H1 (cell line): ENCODE data around the gene PRKAG3. TPM values are rescaled to one million over a fixed set of nuclear protein-coding genes. Genes with fewer than 3 reads are reported as not detected.
A peak's percentile ranks its signal among the peaks of the same experiment; 100 is the strongest.

Experiments
- CTCF ChIA-PET: fragments of 300-600 bp; sonication (Branson Sonifier 250); formaldehyde crosslinking; loops from one replicate; lab custom pipeline; 2021; ENCODE audit not compliant: partially characterized antibody; lab: Charles Lee
- POLR2A ChIA-PET: fragments of 300-600 bp; sonication (Branson Sonifier 250); formaldehyde crosslinking; loops from one replicate; lab custom pipeline; 2021; ENCODE audit warnings: inconsistent platforms; ENCODE audit not compliant: partially characterized antibody; lab: Charles Lee
- DNase-seq, 2 experiments: peaks; one replicate each; pipeline versions ENCODE4 v3.0.0 to v3.0.0-alpha.2; 2010 to 2022; ENCODE audit warnings: low spot score in 2 of 2, low read depth in 1 of 2, mixed read lengths in 1 of 2
- FAIRE-seq: peaks from 2 replicates; lab custom pipeline; 2011; peaks lifted over from hg19 to GRCh38; lab: Jason Lieb, UNC
- H2AFZ ChIP-seq: 2 replicates; pipeline ENCODE4 v1.8.1; 2012; ENCODE audit warnings: low read length, inconsistent platforms
- H2AK5ac ChIP-seq: 2 replicates; pipeline ENCODE4 v1.6.1; 2013; ENCODE audit warnings: low read depth, low read length
- H2BK120ac ChIP-seq: replicated peaks from 2 replicates; pipeline ENCODE3; 2013; ENCODE audit warnings: low read depth, low read length, inconsistent platforms
- H2BK12ac ChIP-seq: 2 replicates; pipeline ENCODE4 v1.6.1; 2013; ENCODE audit warnings: low read depth, low read length
- H2BK15ac ChIP-seq: 2 replicates; pipeline ENCODE4 v1.6.1; 2013; ENCODE audit warnings: low read length
- H2BK20ac ChIP-seq: 2 replicates; pipeline ENCODE4 v1.6.1; 2013; ENCODE audit warnings: low read length
- H2BK5ac ChIP-seq: 2 replicates; pipeline ENCODE4 v1.6.1; 2013; ENCODE audit warnings: low read depth, low read length
- H3K14ac ChIP-seq: 2 replicates; pipeline ENCODE4 v1.6.1; 2013; ENCODE audit warnings: inconsistent platforms; ENCODE audit not compliant: insufficient read length
- H3K18ac ChIP-seq: 2 replicates; pipeline ENCODE4 v1.6.1; 2013; ENCODE audit warnings: low read length; ENCODE audit errors: extremely low read depth
- H3K23ac ChIP-seq: 2 replicates; pipeline ENCODE4 v1.6.1; 2013; ENCODE audit warnings: inconsistent platforms; ENCODE audit not compliant: insufficient read length
- H3K23me2 ChIP-seq: 2 replicates; pipeline ENCODE4 v1.6.1; 2013; ENCODE audit warnings: low read depth, low read length
- H3K27ac ChIP-seq: 2 replicates; pipeline ENCODE4 v1.6.1; 2011; ENCODE audit warnings: low read depth, low read length, inconsistent platforms
- H3K27me3 ChIP-seq, 4 experiments: replicated peaks in 1 of 4; 1 replicate in 1 of 4; 2 replicates in 3 of 4; pipeline versions ENCODE4 v1.6.1 to v1.8.1; 2011 to 2013; ENCODE audit warnings: low read length in 3 of 4, mild to moderate bottlenecking in 3 of 4, inconsistent platforms in 2 of 4, mixed read lengths in 2 of 4, moderate library complexity in 1 of 4; ENCODE audit not compliant: control insufficient read depth in 3 of 4, insufficient read depth in 3 of 4; ENCODE audit errors: extremely low read depth in 1 of 4
- H3K36me3 ChIP-seq, 4 experiments: 2 replicates each; pipeline versions ENCODE4 v1.6.1 to v1.8.1; 2011 to 2013; ENCODE audit warnings: mild to moderate bottlenecking in 4 of 4, low read length in 3 of 4, moderate library complexity in 2 of 4, control low read depth in 1 of 4, inconsistent platforms in 1 of 4; ENCODE audit not compliant: insufficient read depth in 4 of 4, control insufficient read depth in 2 of 4
- H3K4ac ChIP-seq: replicated peaks from 2 replicates; pipeline ENCODE3; 2013; ENCODE audit warnings: low read length, low read depth, mixed read lengths, inconsistent platforms; ENCODE audit not compliant: insufficient read length
- H3K4me1 ChIP-seq, 4 experiments: replicated peaks in 1 of 4; 1 replicate in 1 of 4; 2 replicates in 3 of 4; pipeline versions ENCODE4 v1.6.1 to v1.8.1; 2011 to 2013; ENCODE audit warnings: low read length in 3 of 4, inconsistent platforms in 2 of 4, mixed read lengths in 1 of 4; ENCODE audit not compliant: insufficient read depth in 4 of 4, control insufficient read depth in 3 of 4
- H3K4me2 ChIP-seq, 2 experiments: 2 replicates each; pipeline versions ENCODE4 v1.6.1 to v1.8.1; 2011 to 2013; ENCODE audit warnings: low read depth in 2 of 2, low read length in 2 of 2, control low read depth in 1 of 2, inconsistent platforms in 1 of 2, mild to moderate bottlenecking in 1 of 2; ENCODE audit not compliant: insufficient read depth in 1 of 2
- H3K4me3 ChIP-seq, 4 experiments: fragments of 200-600, 300-600 bp in 1 of 4; sonication (generic), shearing (Covaris generic), sonication (Bioruptor Twin) in 1 of 4; 2 replicates each; pipeline versions ENCODE4 v1.5.1 to v1.8.1; 2011 to 2016; ENCODE audit warnings: low read length in 4 of 4, low read depth in 3 of 4, control low read depth in 2 of 4, inconsistent platforms in 2 of 4, mild to moderate bottlenecking in 2 of 4, mixed read lengths in 1 of 4, moderate library complexity in 1 of 4; ENCODE audit not compliant: insufficient read depth in 2 of 4; ENCODE audit errors: extremely low read depth in 1 of 4
- H3K56ac ChIP-seq: replicated peaks from 2 replicates; pipeline ENCODE3; 2013; ENCODE audit warnings: low read depth, mild to moderate bottlenecking, mixed read lengths, low read length, inconsistent platforms; ENCODE audit not compliant: insufficient read length
- H3K79me1 ChIP-seq: 2 replicates; pipeline ENCODE4 v1.6.1; 2013; ENCODE audit warnings: low read depth, low read length, control low read depth
- H3K79me2 ChIP-seq, 2 experiments: 2 replicates each; pipeline versions ENCODE4 v1.6.1 to v1.8.1; 2012 to 2013; ENCODE audit warnings: low read length in 2 of 2, mild to moderate bottlenecking in 2 of 2, inconsistent platforms in 1 of 2; ENCODE audit not compliant: insufficient read depth in 2 of 2, control insufficient read depth in 1 of 2
- H3K9ac ChIP-seq, 4 experiments: replicated peaks in 1 of 4; 1 replicate in 1 of 4; 2 replicates in 3 of 4; pipeline versions ENCODE4 v1.6.1 to v1.8.1; 2011 to 2013; ENCODE audit warnings: low read depth in 3 of 4, low read length in 3 of 4, control low read depth in 2 of 4, mild to moderate bottlenecking in 2 of 4, moderate library complexity in 2 of 4, inconsistent platforms in 1 of 4; ENCODE audit errors: extremely low read depth in 1 of 4
- H3K9me3 ChIP-seq, 2 experiments: 2 replicates each; pipeline versions ENCODE4 v1.6.1 to v1.8.1; 2012 to 2013; ENCODE audit warnings: mild to moderate bottlenecking in 2 of 2, moderate library complexity in 2 of 2, control low read depth in 1 of 2, inconsistent platforms in 1 of 2, low read depth in 1 of 2, low read length in 1 of 2, mixed read lengths in 1 of 2; ENCODE audit not compliant: insufficient read depth in 2 of 2
- H4K20me1 ChIP-seq, 2 experiments: replicated peaks in 1 of 2; 2 replicates each; pipeline versions ENCODE3 to v1.8.1; 2011 to 2013; ENCODE audit warnings: inconsistent platforms in 2 of 2, low read length in 2 of 2, mild to moderate bottlenecking in 1 of 2; ENCODE audit not compliant: insufficient read depth in 2 of 2, control insufficient read depth in 1 of 2
- H4K5ac ChIP-seq: 2 replicates; pipeline ENCODE4 v1.6.1; 2013; ENCODE audit warnings: low read length, low read depth, mixed read lengths, inconsistent platforms; ENCODE audit not compliant: insufficient read length
- H4K8ac ChIP-seq: 2 replicates; pipeline ENCODE4 v1.8.0; 2013; ENCODE audit warnings: mild to moderate bottlenecking, moderate library complexity, low read length, inconsistent platforms; ENCODE audit not compliant: insufficient read depth; ENCODE audit errors: extremely low read depth
- H4K91ac ChIP-seq: replicated peaks from 2 replicates; pipeline ENCODE3; 2013; ENCODE audit warnings: low read length, mixed read lengths, inconsistent platforms; ENCODE audit not compliant: insufficient read length
- BRCA1 ChIP-seq: IDR thresholded peaks from 2 replicates; pipeline ENCODE4 v1.6.1; 2012; ENCODE audit warnings: low read depth, low read length, improper control_type of control experiment
- EZH2 ChIP-seq: fragments of 200-600 bp; sonication (generic); IDR thresholded peaks from 2 replicates; pipeline ENCODE4 v1.7.1; 2012; ENCODE audit warnings: low read depth, mild to moderate bottlenecking, moderate library complexity, low read length, inconsistent platforms; ENCODE audit not compliant: severe bottlenecking
- WGBS, 2 experiments: shearing (Covaris generic) in 1 of 2; methylation state at CpG; one replicate each; pipeline versions ENCODE4 v1.1.6 to v1.1.7; 2013 to 2015; ENCODE audit warnings: low lambda C conversion rate in 2 of 2, mixed read lengths in 2 of 2, inconsistent platforms in 1 of 2, low coverage in 1 of 2, missing lambda C conversion rate in 1 of 2; ENCODE audit not compliant: insufficient replicate concordance in 2 of 2, insufficient coverage in 1 of 2, insufficient read length in 1 of 2; ENCODE audit errors: extremely low coverage in 1 of 2, missing lambda C conversion rate in 1 of 2; 5-methylcytosine and 5-hydroxymethylcytosine counted together
- polyA plus RNA-seq, 7 experiments: library from polyadenylated mRNA; depleted of rRNA in 3 of 7; stranded (reverse) in 5 of 7; unstranded in 2 of 7; fragments of >200 nt in 5 of 7; fragments of 200-250 nt in 2 of 7; gene quantifications; 1 replicate in 5 of 7; 2 replicates in 1 of 7; 4 replicates in 1 of 7; pipeline versions ENCODE4 v1.2.1 to v1.2.3, GENCODE V29; 2011 to 2013; ENCODE audit warnings: missing spikeins in 2 of 7, mixed read lengths in 2 of 7
- total RNA-seq: library from RNA; stranded (reverse); fragmentation: NEBNext Ultra II Directional; extraction: Animal tissue kit (Norgen Biotek cat#: 25700); gene quantifications from 2 replicates; pipeline ENCODE4 v1.2.1, GENCODE V29; 2021

Gene PRKAG3
- total and polyA plus RNA-seq, 2 of the 8 experiments (the other 6 are each of a cell fraction or from before 2014, with no cell fraction given) = not detected

DNA sequence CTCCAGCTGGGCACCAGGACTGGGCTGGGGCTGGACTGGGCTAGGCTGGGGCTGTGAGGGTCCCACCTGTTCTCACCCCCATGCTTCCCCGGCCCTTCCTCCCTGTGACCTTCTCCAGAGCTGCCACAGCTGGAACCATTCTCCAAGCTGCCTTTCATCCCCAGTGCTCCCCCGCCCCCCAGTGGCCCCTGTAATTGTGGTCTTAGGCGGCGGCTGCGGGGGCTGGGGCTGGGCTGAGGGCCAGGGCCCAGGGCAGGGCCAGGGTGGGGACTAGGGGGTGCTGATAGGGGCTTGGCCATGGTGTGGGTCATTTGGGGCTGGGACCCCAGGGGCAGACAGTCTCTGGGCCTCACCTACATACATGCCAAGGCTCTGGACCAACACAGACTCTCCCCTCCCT, 46.3 kb upstream of the PRKAG3 start:
- Histone ChIP-seq H3K4me3 (no peak overlapping the region), H3K27ac (no peak overlapping the region), H2AFZ (no peak overlapping the region), H3K27me3 (peaks cover 97 to 100% (median 99%) of the 10 kb centered on the region in 4 experiments), H3K23ac (no peak overlapping the region), H2BK15ac (no peak overlapping the region), H3K56ac (no peak overlapping the region), H3K4me2 (no peak overlapping the region; a peak in 1 of 4 replicates), H3K23me2 (peaks cover 3% of the 10 kb centered on the region; the same call in 1 of the 2 replicates), H4K20me1 (peaks cover 7 to 37% of the 10 kb centered on the region in 2 experiments), H3K4ac (no peak overlapping the region), H2BK5ac (no peak overlapping the region), H3K18ac (no peak overlapping the region), H2BK12ac (no peak overlapping the region), H4K5ac (no peak overlapping the region), H2BK20ac (no peak overlapping the region), H3K79me1 (no peaks in the 10 kb centered on the region; the same call in 1 of the 2 replicates), H4K91ac (no peak overlapping the region), H3K36me3 (peaks cover 0 to 7% (median 0%) of the 10 kb centered on the region in 4 experiments; a peak in 1 of 8 replicates), H2BK120ac (no peak overlapping the region), H4K8ac (no peak overlapping the region), H3K9me3 (no peaks in the 10 kb centered on the region; a peak in 1 of 4 replicates), H3K9ac (no peak overlapping the region), H3K14ac (no peak overlapping the region), H3K79me2 (no peaks in the 10 kb centered on the region), H2AK5ac (0 out of 2 replicates have a peak overlapping the region, but pooled peaks have one; percentile 72), H3K4me1 (peaks cover 0 to 32% (median 22%) of the 10 kb centered on the region in 4 experiments; a peak in 6 of 7 replicates)
- no peak for DNase-seq
- 42% methylated on average over 2 of the region's 5 CpGs; no CpG with 5 or more reads in 1 of the 2 experiments for WGBS, 2 experiments
- TF ChIP-seq EZH2 = peak; percentile 26
- TF ChIP-seq BRCA1 = no peak
- FAIRE-seq = no peak
- ChIA-PET CTCF (interaction anchor here (1.2 to 21.8 kb wide), 16 partner anchors 9 to 152 kb away, joined by 3 to 783 read pairs (median 14); partner anchors contain the start of gene CRYBA2), POLR2A (interaction anchor here (1.8 kb wide), 1 partner anchor 19 kb away, joined by 3 read pairs; no protein-coding TSS in a partner anchor)
